HG03060 (cell line): ENCODE results near the gene TEKT5.
"Not testable (repeated sequence)": the region's sequence is repeated elsewhere in the genome, so short reads cannot be mapped to it uniquely, and the experiment has no call there.

Experiments used
- ATAC-seq: cut with Tn5 transposase; IDR thresholded peaks from one replicate; pipeline ENCODE4 v1.9.1; 2021; ENCODE audit warnings: low read depth, moderate number of reproducible peaks; ENCODE audit not compliant: unreplicated experiment

The TEKT5 gene

GRCh38 chr16:10638101-10638500, 56.6 kb downstream of the TEKT5 start:
- ATAC-seq = no peak

- no peak for ATAC-seq
These were observed 57.2 kb downstream of the TEKT5 start for GRCh38 chr16:10637337-10638037.

GRCh38 chr16:10635365-10636021, 59.2 kb downstream of the TEKT5 start:
- ATAC-seq = no peak

- not testable (repeated sequence) for ATAC-seq
These were observed 61.3 kb downstream of the TEKT5 start for GRCh38 chr16:10633429-10633828.

GRCh38 chr16:10631886-10632285, 62.8 kb downstream of the TEKT5 start:
- no peak for ATAC-seq

DNA sequence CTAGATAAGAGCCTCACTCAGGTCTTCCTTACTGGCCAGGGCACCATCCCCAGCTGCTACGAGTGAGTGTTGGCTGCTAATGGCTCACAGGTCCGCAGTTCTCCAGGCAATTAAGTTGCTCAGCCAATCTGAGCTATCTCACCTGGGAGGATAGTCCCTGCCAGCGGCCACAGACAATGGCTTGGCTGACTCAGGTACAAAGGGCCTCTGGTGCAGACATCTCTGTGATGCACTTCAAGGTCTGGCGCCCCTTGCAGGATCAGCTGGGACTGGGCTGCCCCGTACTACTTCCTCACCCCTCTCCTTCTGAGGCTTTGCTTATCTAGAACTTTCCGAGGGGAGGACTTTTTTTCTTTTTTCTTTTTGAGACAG, 65.2 kb downstream of the TEKT5 start:
- ATAC-seq = no peak

DNA sequence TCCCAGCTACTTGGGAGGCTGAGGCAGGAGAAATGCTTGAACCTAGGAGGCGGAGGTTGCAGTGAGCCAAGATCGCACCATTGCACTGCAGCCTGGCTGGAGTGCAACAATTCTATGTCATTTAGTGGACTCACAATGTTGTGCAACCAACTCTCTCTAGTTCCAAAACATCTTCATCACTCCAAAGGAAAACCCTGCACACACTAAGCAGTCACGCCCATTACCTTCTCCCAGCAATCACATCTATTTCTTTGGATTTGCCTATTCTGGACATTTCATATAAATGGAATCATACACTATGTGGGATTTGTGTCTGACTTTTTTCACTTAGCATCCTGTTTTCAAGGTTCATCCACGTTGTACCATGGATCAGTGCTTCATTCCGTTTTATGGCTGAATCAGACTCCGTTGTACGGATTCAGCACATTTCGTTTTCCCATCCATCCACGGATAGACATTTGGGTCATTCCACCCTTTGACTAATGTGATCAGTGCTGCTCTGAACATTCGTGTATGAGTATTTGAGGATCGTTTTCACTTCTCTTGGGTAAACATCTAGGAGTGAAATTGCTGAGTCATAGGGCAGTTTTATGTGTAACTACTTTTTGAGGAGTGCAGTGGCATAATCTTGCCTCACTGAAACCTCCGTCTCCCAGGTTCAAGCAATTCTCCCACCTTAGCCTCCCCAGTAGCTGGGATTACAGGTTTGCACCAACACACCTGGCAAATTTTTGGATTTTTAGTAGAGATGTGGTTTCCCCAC, 69.0 kb downstream of the TEKT5 start:
- no peak for ATAC-seq

DNA sequence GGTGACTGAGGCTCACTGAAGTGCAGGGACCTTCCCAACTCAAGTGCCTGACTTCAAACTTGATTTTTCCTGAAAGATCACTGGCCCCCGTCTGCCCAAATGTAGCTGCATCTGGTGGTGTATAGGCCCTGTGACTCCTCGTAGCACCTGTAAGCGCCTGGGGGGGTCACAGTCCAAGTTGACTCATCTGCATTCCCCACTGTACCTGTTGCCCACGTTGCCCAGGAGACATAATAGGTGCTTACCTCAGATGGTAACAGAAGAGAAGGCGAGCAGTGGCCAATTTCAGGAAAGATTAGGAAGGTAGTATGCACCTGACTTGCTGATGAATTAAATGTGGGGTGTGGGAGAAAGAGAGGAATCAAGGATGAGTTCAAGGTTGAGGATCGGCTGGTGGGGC, 70.2 kb downstream of the TEKT5 start:
- ATAC-seq = no peak

DNA sequence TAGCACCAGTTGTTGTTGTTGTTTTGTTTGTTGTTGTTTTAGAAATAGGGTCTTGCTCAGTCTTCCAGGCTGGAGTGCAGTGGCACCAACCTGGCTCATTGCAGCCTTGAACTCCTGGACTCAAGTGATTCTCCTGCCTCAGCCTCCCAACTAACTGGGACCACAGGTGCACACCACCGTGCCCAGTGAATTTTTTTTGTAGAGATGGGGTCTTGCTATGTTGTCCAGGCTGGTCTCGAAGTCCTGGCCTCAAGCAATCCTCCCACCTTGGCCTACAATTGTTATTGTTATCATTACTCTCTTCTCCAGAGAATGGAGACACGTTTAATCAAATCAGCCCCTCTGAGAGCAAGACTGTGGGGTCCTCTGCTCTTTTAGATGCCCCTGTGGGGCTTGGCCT, 71.7 kb downstream of the TEKT5 start:
- no peak for ATAC-seq

DNA sequence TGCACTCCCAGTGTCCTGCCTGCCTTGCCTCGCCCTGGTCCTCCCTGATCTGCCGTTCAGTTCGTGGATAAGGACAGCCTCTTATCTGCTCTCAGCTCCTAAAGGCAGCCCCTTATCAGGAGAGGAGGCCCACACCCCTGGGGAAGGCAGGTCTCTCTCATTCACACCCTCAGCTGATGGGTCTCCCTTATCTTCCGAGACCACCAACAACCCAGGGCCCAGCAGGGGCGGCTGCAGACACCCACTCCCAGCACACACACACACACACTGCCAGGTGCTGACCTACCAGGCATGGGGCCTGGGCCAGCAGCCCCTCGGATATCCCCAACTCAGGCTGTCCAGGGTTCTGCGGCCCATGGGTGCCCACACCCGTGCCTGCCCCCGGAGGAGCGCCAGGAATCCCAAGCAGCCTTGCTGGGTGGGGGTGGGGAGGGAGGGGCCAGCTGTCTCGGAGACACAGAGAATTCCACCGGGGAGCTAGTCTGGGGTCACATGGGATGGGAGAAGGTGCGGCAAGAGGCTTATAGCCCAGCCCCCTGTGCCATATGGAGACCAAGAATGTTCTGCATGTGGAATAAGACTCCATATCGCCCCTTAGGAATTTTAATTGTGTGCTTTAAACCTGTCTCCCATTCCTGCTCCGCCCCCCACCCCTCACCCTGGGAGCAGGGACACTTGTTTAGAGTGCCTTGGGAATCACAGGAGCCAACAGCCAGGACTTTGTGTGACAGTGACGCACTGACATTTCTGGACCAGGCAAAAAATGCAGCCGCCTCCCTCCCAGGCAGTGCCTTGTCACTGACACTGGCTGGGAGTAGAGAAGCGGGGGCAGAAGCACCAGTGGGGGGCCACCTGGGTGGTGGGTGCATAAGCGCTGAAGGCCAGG, 72.5 kb downstream of the TEKT5 start:
- ATAC-seq = no peak

DNA sequence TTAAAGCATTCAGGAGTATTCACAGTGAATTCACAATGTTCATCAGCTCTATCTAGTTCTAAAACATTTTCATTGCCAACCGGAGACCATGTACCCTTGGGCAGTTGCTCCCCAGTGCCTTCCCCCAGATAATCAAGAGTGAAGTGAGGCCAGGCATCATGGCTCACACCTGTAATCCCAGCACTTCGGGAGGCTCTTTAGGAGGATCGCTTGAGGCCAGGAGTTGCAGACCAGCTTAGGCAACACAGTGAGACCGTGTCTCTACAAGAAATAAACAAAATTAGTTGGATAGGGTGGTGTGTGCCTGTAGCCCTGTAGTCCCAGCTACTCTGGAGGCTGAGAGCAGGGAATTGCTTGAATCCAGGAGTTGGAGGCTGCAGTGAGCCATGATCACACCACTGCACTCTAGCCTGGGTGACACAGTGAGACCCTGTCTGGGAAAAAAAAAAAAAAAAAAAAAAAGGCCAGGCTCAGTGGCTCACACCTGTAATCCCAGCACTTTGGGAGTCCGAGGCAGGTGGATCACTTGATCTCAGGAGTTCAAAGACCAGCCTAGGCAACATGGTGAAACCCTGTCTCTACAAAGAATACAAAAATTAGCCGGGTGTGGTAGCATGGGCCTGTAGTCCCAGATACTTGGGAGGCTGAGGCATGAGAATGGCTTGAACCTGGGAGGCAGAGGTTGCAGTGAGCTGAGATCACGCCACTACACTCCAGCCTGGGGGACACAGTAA, 73.3 kb downstream of the TEKT5 start:
- not testable (repeated sequence) for ATAC-seq

GRCh38 chr16:10620120-10620519, 74.6 kb downstream of the TEKT5 start:
- ATAC-seq = no peak

DNA sequence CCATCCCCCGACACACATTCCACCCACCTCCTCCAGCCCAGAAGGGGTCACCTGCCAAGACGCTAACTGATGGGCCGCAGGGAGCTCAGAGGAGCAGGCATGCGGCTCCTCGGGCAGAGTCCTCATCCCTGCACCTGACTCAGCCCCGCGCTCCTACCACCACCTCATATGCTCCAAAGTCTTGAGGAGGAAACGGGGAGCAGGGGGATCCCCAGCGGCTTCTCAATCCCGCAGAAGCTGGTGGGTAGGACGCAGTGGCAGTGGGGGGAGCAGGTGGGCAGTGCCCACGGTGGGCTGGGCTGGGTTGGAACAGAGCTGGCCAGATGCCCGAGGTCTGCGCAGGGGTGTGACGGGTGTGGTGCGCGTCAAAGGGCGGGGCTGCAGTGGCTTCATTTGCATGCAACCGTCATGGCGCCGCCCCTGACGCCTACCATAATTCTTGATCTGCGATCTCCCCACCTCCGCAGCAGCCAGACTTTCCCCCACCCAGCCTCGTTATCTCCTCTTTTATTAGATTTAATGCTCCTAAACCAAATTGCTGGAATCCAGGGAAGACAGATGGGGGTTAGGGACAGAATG, 75.4 kb downstream of the TEKT5 start:
- ATAC-seq = no peak

DNA sequence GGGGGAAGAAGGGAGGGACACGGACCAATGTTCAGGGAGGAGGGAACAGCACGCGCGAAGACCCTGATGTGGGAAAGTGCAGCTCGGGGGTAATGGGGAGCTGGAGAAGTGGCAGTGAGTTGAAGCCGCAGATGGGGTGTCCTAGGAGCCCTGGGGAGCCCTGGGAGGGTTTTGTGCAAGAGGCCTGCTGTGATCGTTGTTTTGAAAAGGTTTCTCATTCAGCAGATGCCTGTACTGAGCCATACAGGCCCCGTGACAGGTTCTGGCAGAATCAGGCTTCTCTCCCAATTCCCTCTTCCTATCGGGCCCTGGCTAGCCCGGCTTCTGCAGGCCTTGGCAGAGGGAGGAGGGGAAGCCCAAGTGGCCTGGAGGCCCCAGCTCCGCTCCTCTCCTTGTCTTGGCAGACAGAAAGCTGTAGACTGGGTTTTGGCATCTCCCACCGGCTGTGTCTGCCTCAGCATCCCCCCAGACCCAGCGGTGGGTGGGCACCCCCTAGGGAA, 76.0 kb downstream of the TEKT5 start:
- ATAC-seq = no peak

GRCh38 chr16:10617662-10618420, 76.9 kb downstream of the TEKT5 start:
- no peak for ATAC-seq

- no peak for ATAC-seq
These were observed 77.7 kb downstream of the TEKT5 start for GRCh38 chr16:10616756-10617640.

DNA sequence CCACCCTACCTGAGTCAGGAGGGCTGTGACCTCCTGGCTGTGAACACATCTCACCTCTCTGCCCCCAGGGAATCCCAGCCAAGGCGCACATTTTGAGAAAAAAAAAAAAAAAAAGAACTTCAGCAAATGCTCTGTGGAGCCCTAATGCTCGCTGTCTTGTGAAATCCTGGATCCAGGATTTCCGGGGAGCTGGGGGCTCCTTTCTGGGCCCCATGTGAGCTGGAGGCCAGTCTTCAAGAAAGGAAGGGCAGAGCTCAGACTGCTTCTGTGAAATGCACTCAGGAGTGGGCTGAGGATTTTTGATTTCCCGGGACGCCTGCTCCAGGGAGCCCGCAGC, 78.3 kb downstream of the TEKT5 start:
- no peak for ATAC-seq

- no peak for ATAC-seq
These were observed 80.0 kb downstream of the TEKT5 start for GRCh38 chr16:10614685-10615084.
